Panc1 (cell line): ENCODE data around the gene PELI2. TPM values are rescaled to one million over a fixed set of nuclear protein-coding genes. Genes with fewer than 3 reads are reported as not detected.

Experiments
- ATAC-seq: fragments of 200-7000 bp; cut with Tn5 transposase; 2 replicates; pipeline ENCODE4 v1.9.1; 2020; ENCODE audit warnings: mild to moderate bottlenecking, moderate library complexity
- BruUV-seq: library from RNA; stranded (reverse); fragments of 400-500 nt; replicated peaks from 2 replicates; lab custom pipeline; 2021; lab: Mats Ljungman, UMichigan
- CTCF ChIA-PET: fragments of 300-600 bp; sonication (Branson Sonifier 250); formaldehyde crosslinking; loops from one replicate; lab custom pipeline; 2022; ENCODE audit warnings: antibody characterized with exemption; lab: Charles Lee
- POLR2A ChIA-PET: fragments of 300-600 bp; sonication (Branson Sonifier 250); formaldehyde crosslinking; loops from one replicate; lab custom pipeline; 2022; ENCODE audit warnings: antibody characterized with exemption; lab: Charles Lee
- DNase-seq: peaks from one replicate; pipeline ENCODE4 v3.0.0-alpha.2; 2010; ENCODE audit warnings: low read depth, low spot score
- H3K27ac ChIP-seq: 2 replicates; pipeline ENCODE4 v1.5.1; 2011; ENCODE audit warnings: mild to moderate bottlenecking, low read length, inconsistent platforms
- H3K27me3 ChIP-seq: fragments of 200-500 bp; sonication (Bioruptor generic); 2 replicates; pipeline ENCODE4 v1.6.0; 2014; ENCODE audit warnings: low read length, inconsistent platforms; ENCODE audit not compliant: control insufficient read depth, insufficient read depth
- H3K36me3 ChIP-seq: fragments of 200-500 bp; sonication (Bioruptor generic); 2 replicates; pipeline ENCODE4 v1.5.1; 2014; ENCODE audit warnings: inconsistent platforms, mild to moderate bottlenecking, low read length, moderate library complexity; ENCODE audit not compliant: control insufficient read depth, insufficient read depth
- H3K4me1 ChIP-seq: 2 replicates; pipeline ENCODE4 v1.5.1; 2011; ENCODE audit warnings: inconsistent platforms, mild to moderate bottlenecking, low read length, moderate library complexity; ENCODE audit not compliant: control insufficient read depth, insufficient read depth
- H3K4me3 ChIP-seq, 2 experiments: 2 replicates each; pipeline ENCODE4 v1.5.1; 2011 to 2012; ENCODE audit warnings: low read depth in 2 of 2, low read length in 2 of 2, mild to moderate bottlenecking in 2 of 2, inconsistent platforms in 1 of 2, moderate library complexity in 1 of 2
- H3K9me3 ChIP-seq: fragments of 200-500 bp; sonication (Bioruptor generic); 2 replicates; pipeline ENCODE4 v1.5.1; 2014; ENCODE audit warnings: low read depth, mild to moderate bottlenecking, inconsistent platforms, low read length, moderate library complexity; ENCODE audit not compliant: control insufficient read depth, insufficient read depth
- POLR2AphosphoS5 ChIP-seq: IDR thresholded peaks from 2 replicates; pipeline ENCODE4 v1.6.1; 2012; ENCODE audit warnings: mild to moderate bottlenecking, low read depth, low read length, moderate library complexity
- SIN3A ChIP-seq: IDR thresholded peaks from 2 replicates; pipeline ENCODE4 v1.6.1; 2012; ENCODE audit warnings: low read depth, mild to moderate bottlenecking, low read length, moderate library complexity, borderline replicate concordance; ENCODE audit not compliant: insufficient read depth
- TCF7L2 ChIP-seq: IDR thresholded peaks from 2 replicates; pipeline ENCODE4 v1.6.1; 2011; ENCODE audit warnings: mild to moderate bottlenecking, low read depth, low read length, inconsistent platforms
- in situ Hi-C: cut with HindIII; loops from 2 replicates; pipeline ENCODE4 v1.10.0; 2016; ENCODE audit warnings: low sequenced_read_pairs, low pct_unique_long_range_greater_than_20kb
- intact Hi-C: fragments of 100-400 bp; cut with micrococcal nuclease; formaldehyde crosslinking; loops from one replicate; pipeline ENCODE4 v1.10.0; 2022; ENCODE audit not compliant: unreplicated experiment
- total RNA-seq: library from RNA; stranded (reverse); gene quantifications from one replicate; pipeline ENCODE4 v1.2.1, GENCODE V29; 2021; ENCODE audit not compliant: unreplicated experiment
- TF ChIP-seq, protein P1 (sequence below): fragments of 450-650 bp; IDR thresholded peaks from 2 replicates; pipeline ENCODE4 v1.5.1; 2017; ENCODE audit warnings: mild to moderate bottlenecking
- TF ChIP-seq, protein P2 (sequence below), 2 experiments: IDR thresholded peaks; 2 replicates each; pipeline ENCODE4 v1.6.1; 2011 to 2012; ENCODE audit warnings: low read depth in 2 of 2, control low read depth in 1 of 2, low read length in 1 of 2, mild to moderate bottlenecking in 1 of 2, moderate library complexity in 1 of 2; ENCODE audit not compliant: insufficient read depth in 1 of 2

PELI2 gene
- total RNA-seq, 1 experiment from 2014 or later = 0.28 TPM

DNA sequence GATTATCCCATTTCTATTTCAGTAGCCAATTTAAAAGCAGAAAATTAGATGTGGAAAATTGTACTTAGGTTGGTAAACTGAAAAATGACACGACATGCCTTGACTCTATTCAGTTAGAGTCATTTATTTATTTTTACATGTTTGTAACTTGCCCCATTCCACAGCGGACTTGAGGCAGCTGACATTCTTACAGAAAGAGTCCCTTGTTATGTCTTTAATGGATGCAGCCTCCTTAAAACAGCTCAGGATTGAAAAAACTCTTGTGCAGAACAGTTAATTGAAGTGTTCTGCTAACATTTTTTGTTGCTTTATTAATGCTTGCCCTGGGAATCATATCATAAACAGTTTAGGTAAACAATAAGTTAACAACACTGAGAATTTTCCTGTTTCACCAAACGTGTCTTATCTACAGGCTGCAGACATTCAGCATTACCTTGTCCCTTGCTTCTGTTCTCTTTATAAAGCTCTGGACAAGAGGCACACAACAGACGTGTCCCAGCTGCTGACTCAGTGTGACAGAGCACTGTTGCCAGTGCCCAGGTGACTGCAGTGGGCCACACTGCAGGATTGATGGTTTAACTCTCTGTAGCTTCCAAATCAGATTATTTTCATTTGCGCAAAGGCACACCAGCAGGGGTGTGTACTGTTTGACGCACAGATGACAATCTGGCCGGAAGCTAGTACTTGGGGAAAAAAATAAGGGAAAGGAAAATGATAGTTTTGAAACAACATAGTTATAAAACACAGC, 101.6 kb downstream of the PELI2 start:
- no peaks in the 10 kb centered on the region; the same call in 1 of the 2 replicates for H3K4me1 ChIP-seq
- ATAC-seq (no peak), DNase-seq (no peak)
- H3K27ac ChIP-seq = no peak overlapping the region
- no peak for TF ChIP-seq POLR2AphosphoS5
- TF ChIP-seq, protein P1, sequence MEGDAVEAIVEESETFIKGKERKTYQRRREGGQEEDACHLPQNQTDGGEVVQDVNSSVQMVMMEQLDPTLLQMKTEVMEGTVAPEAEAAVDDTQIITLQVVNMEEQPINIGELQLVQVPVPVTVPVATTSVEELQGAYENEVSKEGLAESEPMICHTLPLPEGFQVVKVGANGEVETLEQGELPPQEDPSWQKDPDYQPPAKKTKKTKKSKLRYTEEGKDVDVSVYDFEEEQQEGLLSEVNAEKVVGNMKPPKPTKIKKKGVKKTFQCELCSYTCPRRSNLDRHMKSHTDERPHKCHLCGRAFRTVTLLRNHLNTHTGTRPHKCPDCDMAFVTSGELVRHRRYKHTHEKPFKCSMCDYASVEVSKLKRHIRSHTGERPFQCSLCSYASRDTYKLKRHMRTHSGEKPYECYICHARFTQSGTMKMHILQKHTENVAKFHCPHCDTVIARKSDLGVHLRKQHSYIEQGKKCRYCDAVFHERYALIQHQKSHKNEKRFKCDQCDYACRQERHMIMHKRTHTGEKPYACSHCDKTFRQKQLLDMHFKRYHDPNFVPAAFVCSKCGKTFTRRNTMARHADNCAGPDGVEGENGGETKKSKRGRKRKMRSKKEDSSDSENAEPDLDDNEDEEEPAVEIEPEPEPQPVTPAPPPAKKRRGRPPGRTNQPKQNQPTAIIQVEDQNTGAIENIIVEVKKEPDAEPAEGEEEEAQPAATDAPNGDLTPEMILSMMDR = no peak
- TF ChIP-seq TCF7L2 = no peak
- TF ChIP-seq SIN3A = no peak
- intact Hi-C loops = no loop called here
- no peaks in the 10 kb centered on the region for H3K27me3 ChIP-seq
- no peaks in the 10 kb centered on the region for H3K36me3 ChIP-seq
- no peak overlapping the region for H3K4me3 ChIP-seq
- no TSS peak for BruUV-seq
- no peaks in the 10 kb centered on the region for H3K9me3 ChIP-seq
- POLR2A ChIA-PET = no interaction called here
- CTCF ChIA-PET = no interaction called here
- in situ Hi-C loops = no loop called here

DNA sequence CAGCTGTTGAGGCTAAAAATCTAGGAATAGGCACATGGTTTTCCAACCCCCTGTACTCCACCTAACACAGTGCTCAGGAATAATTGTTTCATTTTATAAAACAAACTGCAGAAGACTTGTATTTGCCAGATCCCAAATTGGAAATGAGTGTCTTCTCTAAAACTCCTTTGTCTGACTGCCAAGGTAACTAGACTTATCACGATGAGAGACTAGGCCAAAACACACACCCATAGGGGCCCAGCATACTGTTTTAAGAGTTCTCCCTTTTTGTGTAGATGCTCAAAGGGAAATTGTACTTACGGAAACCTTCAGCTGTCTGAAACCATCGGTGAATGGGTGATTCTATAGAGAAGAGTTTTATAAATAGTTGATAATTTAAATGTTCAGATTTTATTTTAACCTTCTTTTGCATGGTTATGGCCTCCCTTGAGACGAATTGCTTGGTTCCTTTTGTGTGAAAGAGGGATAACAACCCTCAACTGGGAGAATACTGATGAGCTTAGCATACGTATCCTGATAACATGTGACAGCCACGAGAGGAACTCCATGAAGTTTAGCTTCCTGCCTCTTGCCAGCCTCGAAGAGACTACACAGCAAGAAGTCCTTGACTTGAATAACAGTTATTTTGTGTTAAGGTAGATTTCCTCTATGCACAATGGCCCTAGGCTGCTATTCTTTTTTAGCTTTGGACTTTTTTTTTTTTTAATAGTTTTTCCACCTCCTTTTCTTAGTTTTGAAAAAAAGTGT, 103.3 kb downstream of the PELI2 start:
- Histone ChIP-seq H3K4me1 (no peaks in the 10 kb centered on the region; the same call in 1 of the 2 replicates), H3K27me3 (no peaks in the 10 kb centered on the region), H3K9me3 (no peaks in the 10 kb centered on the region), H3K27ac (no peak overlapping the region), H3K4me3 (no peak overlapping the region), H3K36me3 (no peaks in the 10 kb centered on the region)
- in situ Hi-C loops (no loop called here), intact Hi-C loops (no loop called here)
- POLR2A ChIA-PET = no interaction called here
- CTCF ChIA-PET = no interaction called here
- DNase-seq (no peak), ATAC-seq (no peak)
- no TSS peak for BruUV-seq
- TF ChIP-seq, protein P1 = no peak
- TF ChIP-seq TCF7L2 = no peak
- TF ChIP-seq POLR2AphosphoS5 = no peak
- TF ChIP-seq, protein P2, sequence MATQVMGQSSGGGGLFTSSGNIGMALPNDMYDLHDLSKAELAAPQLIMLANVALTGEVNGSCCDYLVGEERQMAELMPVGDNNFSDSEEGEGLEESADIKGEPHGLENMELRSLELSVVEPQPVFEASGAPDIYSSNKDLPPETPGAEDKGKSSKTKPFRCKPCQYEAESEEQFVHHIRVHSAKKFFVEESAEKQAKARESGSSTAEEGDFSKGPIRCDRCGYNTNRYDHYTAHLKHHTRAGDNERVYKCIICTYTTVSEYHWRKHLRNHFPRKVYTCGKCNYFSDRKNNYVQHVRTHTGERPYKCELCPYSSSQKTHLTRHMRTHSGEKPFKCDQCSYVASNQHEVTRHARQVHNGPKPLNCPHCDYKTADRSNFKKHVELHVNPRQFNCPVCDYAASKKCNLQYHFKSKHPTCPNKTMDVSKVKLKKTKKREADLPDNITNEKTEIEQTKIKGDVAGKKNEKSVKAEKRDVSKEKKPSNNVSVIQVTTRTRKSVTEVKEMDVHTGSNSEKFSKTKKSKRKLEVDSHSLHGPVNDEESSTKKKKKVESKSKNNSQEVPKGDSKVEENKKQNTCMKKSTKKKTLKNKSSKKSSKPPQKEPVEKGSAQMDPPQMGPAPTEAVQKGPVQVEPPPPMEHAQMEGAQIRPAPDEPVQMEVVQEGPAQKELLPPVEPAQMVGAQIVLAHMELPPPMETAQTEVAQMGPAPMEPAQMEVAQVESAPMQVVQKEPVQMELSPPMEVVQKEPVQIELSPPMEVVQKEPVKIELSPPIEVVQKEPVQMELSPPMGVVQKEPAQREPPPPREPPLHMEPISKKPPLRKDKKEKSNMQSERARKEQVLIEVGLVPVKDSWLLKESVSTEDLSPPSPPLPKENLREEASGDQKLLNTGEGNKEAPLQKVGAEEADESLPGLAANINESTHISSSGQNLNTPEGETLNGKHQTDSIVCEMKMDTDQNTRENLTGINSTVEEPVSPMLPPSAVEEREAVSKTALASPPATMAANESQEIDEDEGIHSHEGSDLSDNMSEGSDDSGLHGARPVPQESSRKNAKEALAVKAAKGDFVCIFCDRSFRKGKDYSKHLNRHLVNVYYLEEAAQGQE (IDR thresholded peaks at IDR 0.05; ENCODE audit: insufficient read depth in 1 of 2, low read depth in 2 of 2, low read length in 1 of 2) = no peak
- TF ChIP-seq SIN3A = no peak
